HG02885 (cell line): ENCODE results near the gene ARHGEF7.
"Not testable (repeated sequence)": the region's sequence is repeated elsewhere in the genome, so short reads cannot be mapped to it uniquely, and the experiment has no call there.

Source experiments
- ATAC-seq: cut with Tn5 transposase; IDR thresholded peaks from one replicate; pipeline ENCODE4 v1.9.1; 2021; ENCODE audit warnings: mild to moderate bottlenecking; ENCODE audit not compliant: unreplicated experiment, poor library complexity

ARHGEF7 gene

GRCh38 chr13:111115061-111115964 lies at the start of gene ARHGEF7:
Gene ARHGEF7, plus strand, starts transcription at chr13:111115310. Its CDS starts 217 bp downstream, at chr13:111115527.
- peak; percentile 49 for ATAC-seq

- ATAC-seq: no peak
These were observed 49.4 kb upstream of the ARHGEF7 start for GRCh38 chr13:111065698-111066097.

GRCh38 chr13:111066544-111066943 lies 48.6 kb upstream of the ARHGEF7 start:
- ATAC-seq: no peak

- ATAC-seq: no peak
These were observed 47.1 kb upstream of the ARHGEF7 start for GRCh38 chr13:111068009-111068350.

- ATAC-seq: not testable (repeated sequence)
These were observed 44.0 kb upstream of the ARHGEF7 start for GRCh38 chr13:111071120-111071519.

- not testable (repeated sequence) for ATAC-seq
These were observed 43.6 kb upstream of the ARHGEF7 start for GRCh38 chr13:111071526-111071925.

- no peak for ATAC-seq
These were observed 40.3 kb upstream of the ARHGEF7 start for GRCh38 chr13:111074826-111075225.

GRCh38 chr13:111076155-111077013 lies 38.7 kb upstream of the ARHGEF7 start:
- ATAC-seq: no peak

GRCh38 chr13:111079375-111079774 lies 35.7 kb upstream of the ARHGEF7 start:
- ATAC-seq: no peak

GRCh38 chr13:111080642-111081041 lies 34.5 kb upstream of the ARHGEF7 start:
- no peak for ATAC-seq

GRCh38 chr13:111082240-111082639 lies 32.9 kb upstream of the ARHGEF7 start:
- ATAC-seq: no peak

GRCh38 chr13:111082769-111083168 lies 32.3 kb upstream of the ARHGEF7 start:
- not testable (repeated sequence) for ATAC-seq

- not testable (repeated sequence) for ATAC-seq
These were observed 31.4 kb upstream of the ARHGEF7 start for GRCh38 chr13:111083693-111084092.

GRCh38 chr13:111090169-111090568 lies 24.9 kb upstream of the ARHGEF7 start:
- ATAC-seq: no peak

GRCh38 chr13:111092685-111093084 lies 22.4 kb upstream of the ARHGEF7 start:
- ATAC-seq: no peak

GRCh38 chr13:111093136-111093535 lies 22.0 kb upstream of the ARHGEF7 start:
- no peak for ATAC-seq

- ATAC-seq: no peak
These were observed 21.5 kb upstream of the ARHGEF7 start for GRCh38 chr13:111093634-111094033.

- ATAC-seq: no peak
These were observed 19.9 kb upstream of the ARHGEF7 start for GRCh38 chr13:111095031-111095840.

GRCh38 chr13:111095911-111096501 lies 19.1 kb upstream of the ARHGEF7 start:
- no peak for ATAC-seq

- no peak for ATAC-seq
These were observed 15.8 kb upstream of the ARHGEF7 start for GRCh38 chr13:111099290-111099689.
